HG02759 (cell line): ENCODE data around the gene GDNF.
"Not testable (repeated sequence)": the region's sequence is repeated elsewhere in the genome, so short reads cannot be mapped to it uniquely, and the experiment has no call there.

Experiments
- ATAC-seq: cut with Tn5 transposase; IDR thresholded peaks from one replicate; pipeline ENCODE4 v1.9.1; 2021; ENCODE audit warnings: mild to moderate bottlenecking, moderate library complexity; ENCODE audit not compliant: unreplicated experiment

GDNF gene, protein sequence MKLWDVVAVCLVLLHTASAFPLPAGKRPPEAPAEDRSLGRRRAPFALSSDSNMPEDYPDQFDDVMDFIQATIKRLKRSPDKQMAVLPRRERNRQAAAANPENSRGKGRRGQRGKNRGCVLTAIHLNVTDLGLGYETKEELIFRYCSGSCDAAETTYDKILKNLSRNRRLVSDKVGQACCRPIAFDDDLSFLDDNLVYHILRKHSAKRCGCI

DNA sequence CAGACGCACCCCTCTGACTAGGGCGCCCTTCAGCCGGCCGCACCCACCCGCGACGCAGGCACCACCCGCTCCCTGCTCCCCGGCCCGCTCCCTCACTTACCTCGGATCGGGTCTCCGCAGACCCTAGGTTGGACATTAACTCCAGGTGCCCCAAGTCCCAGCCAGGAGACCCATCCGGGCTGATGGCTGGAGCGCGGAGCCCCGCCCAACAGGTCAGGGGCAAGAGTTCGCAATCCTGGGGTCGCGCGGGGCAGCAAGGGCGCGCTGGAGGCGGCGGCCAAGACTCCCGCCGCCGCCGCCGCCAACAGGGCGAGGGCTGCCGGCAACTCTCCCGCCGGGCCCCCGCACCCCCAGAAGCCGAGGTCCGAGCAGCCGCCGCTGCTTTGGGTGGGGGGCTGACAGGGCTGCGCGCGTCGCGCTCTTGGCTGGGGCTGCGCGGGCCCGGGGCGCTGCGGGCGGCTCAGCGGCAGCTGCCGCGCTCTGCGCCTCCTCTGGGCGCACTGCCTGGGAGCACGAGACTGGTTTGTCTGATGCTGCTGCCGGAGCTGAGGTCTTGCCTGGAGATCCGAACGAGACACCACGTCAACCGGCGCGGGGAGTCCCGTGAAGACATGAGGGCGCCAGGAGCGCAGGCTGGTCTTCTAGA lies at the start of gene GDNF:
Gene GDNF, minus strand, starts transcription at position 635 of the 646 bp plus-strand sequence. CDS start 5,245 bp downstream, outside the sequence.
- no peak for ATAC-seq

- no peak for ATAC-seq
Measured at GRCh38 chr5:37888476-37888875, 48.6 kb upstream of the GDNF start.

GRCh38 chr5:37886242-37886905 lies 46.5 kb upstream of the GDNF start:
- no peak for ATAC-seq

DNA sequence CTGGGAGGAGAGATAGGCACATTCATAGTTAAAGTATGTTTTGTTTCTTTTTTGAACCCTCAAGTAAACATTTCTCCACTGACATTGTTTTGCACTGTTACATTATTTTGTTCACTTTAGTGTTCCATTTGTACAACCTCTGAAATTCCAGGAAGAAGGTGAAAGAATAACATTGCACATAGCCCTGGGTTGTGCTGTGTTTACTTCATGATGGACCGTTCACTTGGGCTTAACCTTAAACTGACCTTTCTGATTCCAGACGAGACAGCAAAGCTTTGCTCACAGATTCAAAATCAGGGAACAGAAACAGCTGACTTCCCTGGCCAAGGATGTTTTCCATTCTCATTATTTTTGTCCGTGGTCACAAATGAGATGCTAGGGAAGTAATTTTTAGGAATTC lies 42.8 kb upstream of the GDNF start:
- no peak for ATAC-seq

- ATAC-seq, result peak; percentile 74
Measured at GRCh38 chr5:37881359-37881758, 41.5 kb upstream of the GDNF start.

DNA sequence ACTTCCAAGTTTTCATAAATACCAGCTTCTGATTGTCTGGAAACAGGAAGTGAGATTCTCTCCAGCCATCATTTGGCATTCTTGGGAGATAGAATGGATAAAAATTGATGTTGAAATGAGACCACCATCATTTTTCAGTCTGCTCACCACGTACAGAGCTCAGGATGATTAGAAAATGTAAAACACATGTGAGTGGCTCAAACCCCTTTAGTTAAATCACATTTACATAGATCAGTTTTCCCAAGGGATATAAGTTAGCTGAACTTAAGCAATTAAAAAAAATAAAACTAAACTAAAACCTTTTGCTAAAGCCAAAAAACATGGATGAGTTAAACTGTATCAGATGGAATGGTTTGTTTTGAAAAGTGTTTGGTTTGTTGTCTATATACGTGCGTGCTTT lies 37.1 kb upstream of the GDNF start:
- ATAC-seq, result no peak

GRCh38 chr5:37876245-37876644 lies 36.4 kb upstream of the GDNF start:
- ATAC-seq, result no peak

- no peak for ATAC-seq
Measured at GRCh38 chr5:37875051-37875787, 35.4 kb upstream of the GDNF start.

GRCh38 chr5:37873988-37874387 lies 34.1 kb upstream of the GDNF start:
- ATAC-seq, result no peak

- no peak for ATAC-seq
Measured at GRCh38 chr5:37871023-37871815, 31.4 kb upstream of the GDNF start.

DNA sequence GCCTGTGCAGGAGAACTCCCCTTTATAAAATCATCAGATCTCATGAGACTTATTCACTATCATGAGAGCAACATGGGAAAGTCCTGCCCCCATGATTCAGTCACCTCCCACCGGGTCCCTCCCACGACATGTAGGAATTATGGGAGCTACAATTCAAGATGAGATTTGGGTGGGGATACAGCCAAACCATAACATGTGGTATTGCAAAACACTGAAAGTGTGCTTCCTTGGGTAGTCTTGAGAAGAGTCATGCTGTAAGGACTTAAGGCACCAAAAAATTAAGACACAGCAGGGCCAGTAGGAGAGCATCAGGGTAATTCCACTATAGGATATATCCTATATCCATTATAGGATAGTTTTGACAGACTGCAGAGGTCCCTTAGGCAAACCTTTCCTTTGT lies 29.4 kb upstream of the GDNF start:
- no peak for ATAC-seq

GRCh38 chr5:37867654-37868053 lies 27.8 kb upstream of the GDNF start:
- ATAC-seq, result no peak

DNA sequence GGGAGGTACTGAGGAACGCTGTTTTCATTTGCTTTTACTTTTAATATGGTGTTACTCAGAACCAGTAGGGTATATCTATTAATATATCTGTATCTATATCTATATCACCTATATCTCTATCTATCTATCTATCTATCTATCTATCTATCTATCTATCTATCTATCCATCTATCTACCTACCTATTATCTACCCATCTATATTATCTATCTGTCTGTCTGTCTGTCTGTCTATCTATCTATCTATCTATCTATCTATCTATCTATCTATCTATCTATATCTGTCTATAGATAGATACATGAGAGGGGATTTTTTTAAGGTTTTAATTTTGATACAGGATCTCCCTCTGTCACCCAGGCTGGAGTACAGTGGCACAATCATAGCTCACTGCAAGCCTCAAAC lies 23.1 kb upstream of the GDNF start:
- not testable (repeated sequence) for ATAC-seq

- ATAC-seq, result no peak
Measured at GRCh38 chr5:37860206-37860605, 20.4 kb upstream of the GDNF start.

DNA sequence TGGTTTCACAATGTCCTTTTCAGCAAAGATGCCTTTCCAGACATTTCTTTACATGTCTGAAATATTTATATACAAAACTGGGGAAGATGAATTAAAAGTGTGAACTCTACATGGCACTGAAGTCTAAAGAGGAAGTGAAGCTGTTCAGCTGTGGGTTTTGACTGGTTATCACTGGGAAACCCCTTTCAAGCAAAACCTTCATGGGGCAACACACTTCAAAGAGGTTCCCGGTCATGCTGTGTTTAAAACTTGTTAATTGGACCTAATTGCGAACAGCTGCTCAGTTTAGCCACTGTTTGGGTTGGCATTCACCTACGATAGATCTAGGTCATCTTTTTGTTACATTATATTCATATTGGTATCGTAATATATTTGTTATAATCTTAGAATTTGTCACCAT lies 20.0 kb upstream of the GDNF start:
- ATAC-seq, result peak; percentile 99

GRCh38 chr5:37858250-37858649 lies 18.4 kb upstream of the GDNF start:
- no peak for ATAC-seq

DNA sequence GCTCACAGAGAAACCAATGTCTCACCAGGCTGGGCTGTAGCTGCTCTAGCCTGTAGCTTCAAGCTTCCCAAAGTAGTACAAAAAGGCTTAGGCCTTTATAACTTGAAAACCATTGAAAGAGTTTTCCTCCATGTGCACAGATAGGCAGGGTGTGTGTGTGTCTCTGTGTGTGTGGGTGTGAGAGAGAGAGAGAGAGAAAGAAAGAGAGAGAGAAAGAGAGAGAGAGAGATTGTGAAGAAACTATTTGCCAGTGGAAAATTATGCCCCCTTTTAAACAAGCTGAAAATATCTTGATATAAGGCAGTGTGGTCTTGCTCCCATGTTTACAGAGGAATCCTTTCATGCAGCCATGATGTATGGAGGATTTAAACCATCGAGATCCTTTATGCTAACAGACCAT lies 17.9 kb upstream of the GDNF start:
- no peak for ATAC-seq

DNA sequence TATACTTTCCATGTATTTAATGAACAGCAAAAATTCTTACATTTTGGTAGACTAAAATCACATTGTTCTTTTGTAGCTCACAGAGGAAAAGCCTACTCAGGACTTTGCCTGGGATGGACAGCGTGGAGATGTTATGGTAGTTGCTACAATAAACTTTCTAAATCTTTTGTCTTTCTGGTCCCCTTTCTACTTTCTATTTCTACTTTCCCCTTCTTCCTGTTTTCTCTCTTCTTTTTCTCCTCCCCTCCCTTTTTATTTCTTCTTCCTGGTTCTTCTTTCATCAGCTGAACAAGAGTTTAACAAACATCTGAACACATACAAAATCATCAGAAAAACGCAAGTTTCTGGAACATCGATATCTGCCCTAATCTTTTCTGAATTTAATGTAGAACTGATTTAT lies 15.6 kb upstream of the GDNF start:
- no peak for ATAC-seq

DNA sequence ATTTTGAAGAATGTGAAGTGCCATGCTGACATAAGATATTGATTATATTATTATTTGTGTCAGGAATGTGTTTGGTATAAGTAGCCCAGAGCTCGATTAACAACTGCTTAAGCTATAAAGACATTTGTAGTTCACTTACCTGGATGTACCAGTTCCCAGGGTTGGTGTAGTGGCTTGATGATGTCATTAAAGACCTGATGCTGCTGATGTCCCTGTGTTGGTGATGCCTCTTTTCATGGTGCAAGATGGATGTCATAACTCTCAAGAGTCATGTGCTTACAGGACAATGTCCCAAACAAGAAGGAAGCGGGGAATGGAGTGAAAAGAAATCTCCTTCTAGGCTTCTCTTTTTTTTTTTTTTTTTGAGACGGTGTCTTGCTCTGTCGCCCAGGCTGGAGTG lies 11.5 kb upstream of the GDNF start:
- no peak for ATAC-seq

GRCh38 chr5:37850226-37850865 lies 10.5 kb upstream of the GDNF start:
- ATAC-seq, result no peak
